Tibial nerve (tissue), 4 donors: ENCODE results near the gene PCSK1. TPM values are rescaled to one million over a fixed set of nuclear protein-coding genes. Genes with fewer than 3 reads are reported as not detected.
"Not testable (repeated sequence)": the region's sequence is repeated elsewhere in the genome, so short reads cannot be mapped to it uniquely, and the experiment has no call there.

ENCODE experiments used
- DNase-seq, 2 donors: peaks; one replicate each; pipeline ENCODE4 v3.0.0-alpha.2; 2019; ENCODE audit warnings: low spot score in 2 of 2
- H3K27ac ChIP-seq, 4 donors: fragments of 200-600 bp; sonication (generic) in 3 of 4; one replicate each; pipeline ENCODE4 v1.5.1; 2017 to 2019; ENCODE audit warnings: mild to moderate bottlenecking in 1 of 4
- H3K27me3 ChIP-seq, 2 donors: fragments of 200-600 bp; sonication (generic) in 1 of 2; one replicate each; pipeline versions ENCODE4 v1.5.1 to v1.6.0; 2017 to 2019
- H3K36me3 ChIP-seq, 3 donors: fragments of 200-600 bp; sonication (generic); one replicate each; pipeline ENCODE4 v1.5.1; 2018 to 2019
- H3K4me1 ChIP-seq, 4 donors: fragments of 200-600 bp; sonication (generic) in 3 of 4; one replicate each; pipeline ENCODE4 v1.5.1; 2017 to 2019
- H3K4me3 ChIP-seq, 4 donors: fragments of 200-600 bp; sonication (generic) in 3 of 4; one replicate each; pipeline ENCODE4 v1.5.1; 2017 to 2019; ENCODE audit warnings: mild to moderate bottlenecking in 1 of 4, moderate library complexity in 1 of 4
- H3K9me3 ChIP-seq, 4 donors: fragments of 200-600 bp; sonication (generic) in 3 of 4; one replicate each; pipeline ENCODE4 v1.5.1; 2017 to 2019
- EP300 ChIP-seq, 2 donors: sonication (generic); formaldehyde crosslinking; IDR thresholded peaks; one replicate each; pipeline ENCODE4 v1.6.1; 2017; ENCODE audit warnings: antibody characterized with exemption in 2 of 2, mild to moderate bottlenecking in 1 of 2
- POLR2A ChIP-seq, 2 donors: fragments of 450-650 bp; IDR thresholded peaks; one replicate each; pipeline ENCODE4 v1.6.1; 2017; ENCODE audit warnings: antibody characterized with exemption in 2 of 2, mild to moderate bottlenecking in 2 of 2, moderate library complexity in 2 of 2
- WGBS, 2 donors: methylation state at CpG; one replicate each; pipeline ENCODE4 v1.1.5; 2018; 5-methylcytosine and 5-hydroxymethylcytosine counted together
- total RNA-seq, 4 donors: library from RNA; depleted of rRNA; stranded (reverse); fragments of >200 nt; gene quantifications; one replicate each; pipeline ENCODE4 v1.1.0, GENCODE V29; 2016
- TF ChIP-seq, protein P1 (sequence below), 5 experiments: fragments of 200-600 bp in 3 of 5; fragments of 450-650 bp in 2 of 5; sonication (generic) in 3 of 5; IDR thresholded peaks; one replicate each; pipeline ENCODE4 v1.5.1; 2016 to 2019; ENCODE audit warnings: antibody characterized with exemption in 5 of 5, mild to moderate bottlenecking in 3 of 5, moderate library complexity in 2 of 5

The PCSK1 gene
- total RNA-seq, 4 donors from 2014 or later: 0.22 to 8.1 (median 0.70) TPM

- H3K27ac ChIP-seq: no peak overlapping the region
- no peak for DNase-seq
- no peak overlapping the region for H3K4me3 ChIP-seq
- H3K36me3 ChIP-seq: no peaks in the 10 kb centered on the region
- H3K4me1 ChIP-seq: no peaks in the 10 kb centered on the region
- no peaks in the 10 kb centered on the region for H3K27me3 ChIP-seq
- no peaks in the 10 kb centered on the region for H3K9me3 ChIP-seq
- TF ChIP-seq POLR2A (IDR thresholded peaks at IDR 0.05): no peak
- no peak for TF ChIP-seq EP300 (IDR thresholded peaks at IDR 0.05)
- TF ChIP-seq, protein P1, sequence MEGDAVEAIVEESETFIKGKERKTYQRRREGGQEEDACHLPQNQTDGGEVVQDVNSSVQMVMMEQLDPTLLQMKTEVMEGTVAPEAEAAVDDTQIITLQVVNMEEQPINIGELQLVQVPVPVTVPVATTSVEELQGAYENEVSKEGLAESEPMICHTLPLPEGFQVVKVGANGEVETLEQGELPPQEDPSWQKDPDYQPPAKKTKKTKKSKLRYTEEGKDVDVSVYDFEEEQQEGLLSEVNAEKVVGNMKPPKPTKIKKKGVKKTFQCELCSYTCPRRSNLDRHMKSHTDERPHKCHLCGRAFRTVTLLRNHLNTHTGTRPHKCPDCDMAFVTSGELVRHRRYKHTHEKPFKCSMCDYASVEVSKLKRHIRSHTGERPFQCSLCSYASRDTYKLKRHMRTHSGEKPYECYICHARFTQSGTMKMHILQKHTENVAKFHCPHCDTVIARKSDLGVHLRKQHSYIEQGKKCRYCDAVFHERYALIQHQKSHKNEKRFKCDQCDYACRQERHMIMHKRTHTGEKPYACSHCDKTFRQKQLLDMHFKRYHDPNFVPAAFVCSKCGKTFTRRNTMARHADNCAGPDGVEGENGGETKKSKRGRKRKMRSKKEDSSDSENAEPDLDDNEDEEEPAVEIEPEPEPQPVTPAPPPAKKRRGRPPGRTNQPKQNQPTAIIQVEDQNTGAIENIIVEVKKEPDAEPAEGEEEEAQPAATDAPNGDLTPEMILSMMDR (IDR thresholded peaks at IDR 0.05): no peak
- WGBS, 2 donors: 91 to 93% methylated on average over 3 of the region's 3 CpGs
Observed at GRCh38 chr5:96404191-96404867, 28.7 kb downstream of the PCSK1 start.

- Histone ChIP-seq H3K4me1 (no peaks in the 10 kb centered on the region), H3K27me3 (no peaks in the 10 kb centered on the region), H3K4me3 (no peak overlapping the region), H3K36me3 (no peaks in the 10 kb centered on the region), H3K27ac (no peak overlapping the region), H3K9me3 (no peaks in the 10 kb centered on the region)
- WGBS, 2 donors: 63 to 76% methylated on average over 6 of the region's 6 CpGs
- no peak for DNase-seq
- TF ChIP-seq, protein P1 (IDR thresholded peaks at IDR 0.05): no peak
- no peak for TF ChIP-seq EP300 (IDR thresholded peaks at IDR 0.05)
- TF ChIP-seq POLR2A (IDR thresholded peaks at IDR 0.05): no peak
Observed at GRCh38 chr5:96402500-96402899, 30.5 kb downstream of the PCSK1 start.

DNA sequence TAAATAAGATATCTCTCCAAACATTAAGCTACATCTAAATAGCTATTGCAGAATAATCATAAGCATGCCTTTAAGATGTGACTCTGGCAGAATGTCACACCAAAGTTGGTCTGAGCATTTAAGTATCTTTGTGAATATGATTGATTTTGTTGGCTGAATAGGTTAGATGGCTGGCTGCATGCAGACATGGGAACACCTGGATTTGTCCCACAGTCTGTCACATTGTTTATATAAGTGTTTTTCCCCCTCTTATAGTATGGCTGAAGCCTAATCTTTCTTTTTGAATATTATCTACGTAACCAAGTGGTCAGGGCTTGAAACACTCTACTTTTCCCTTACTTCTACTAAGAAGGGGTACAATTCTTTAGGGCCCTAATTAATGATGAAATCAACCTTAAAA lies 36.2 kb downstream of the PCSK1 start:
- TF ChIP-seq POLR2A (IDR thresholded peaks at IDR 0.05) (no peak), EP300 (IDR thresholded peaks at IDR 0.05) (no peak)
- TF ChIP-seq, protein P1 (IDR thresholded peaks at IDR 0.05): no peak
- H3K27me3 ChIP-seq: no peaks in the 10 kb centered on the region
- WGBS, 2 donors: 86 to 92% methylated on average over 1 of the region's 1 CpG
- H3K4me3 ChIP-seq: no peak overlapping the region
- H3K9me3 ChIP-seq: no peaks in the 10 kb centered on the region
- no peak overlapping the region for H3K27ac ChIP-seq
- DNase-seq: no peak
- H3K4me1 ChIP-seq: no peaks in the 10 kb centered on the region
- H3K36me3 ChIP-seq: no peaks in the 10 kb centered on the region

DNA sequence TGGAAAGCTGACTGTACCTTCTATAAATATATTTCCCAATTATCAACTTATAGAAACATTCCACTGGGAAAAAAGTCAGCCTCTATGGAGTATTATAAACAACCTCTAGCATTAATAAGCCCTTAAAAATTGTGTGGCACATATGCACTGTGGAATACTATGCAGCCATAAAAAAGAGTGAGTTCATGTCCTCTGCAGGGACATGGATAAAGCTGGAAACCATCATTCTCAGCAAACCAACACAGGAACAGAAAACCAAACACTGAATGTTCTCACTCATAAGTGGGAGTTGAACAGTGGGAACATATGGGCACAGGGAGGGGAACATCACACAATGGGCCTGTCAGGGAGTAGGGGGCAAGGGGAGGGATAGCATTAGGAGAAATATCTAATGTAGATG lies 37.8 kb downstream of the PCSK1 start:
- H3K4me1 ChIP-seq, H3K4me3 ChIP-seq, H3K36me3 ChIP-seq, H3K27me3 ChIP-seq, H3K27ac ChIP-seq, H3K9me3 ChIP-seq, DNase-seq: not testable (repeated sequence)

GRCh38 chr5:96391921-96392320 lies 41.1 kb downstream of the PCSK1 start:
- DNase-seq: no peak
- 65 to 80% methylated on average over 2 of the region's 2 CpGs for WGBS, 2 donors
- no peaks in the 10 kb centered on the region for H3K36me3 ChIP-seq
- no peaks in the 10 kb centered on the region for H3K27me3 ChIP-seq
- no peak overlapping the region for H3K4me3 ChIP-seq
- TF ChIP-seq, protein P1 (IDR thresholded peaks at IDR 0.05): no peak
- TF ChIP-seq POLR2A (IDR thresholded peaks at IDR 0.05) (no peak), EP300 (IDR thresholded peaks at IDR 0.05) (no peak)
- no peaks in the 10 kb centered on the region for H3K4me1 ChIP-seq
- H3K9me3 ChIP-seq: no peaks in the 10 kb centered on the region
- H3K27ac ChIP-seq: peak overlapping the region in 1 of 4 donors; percentile 53

- Histone ChIP-seq H3K4me1 (no peaks in the 10 kb centered on the region), H3K4me3 (no peak overlapping the region), H3K9me3 (no peaks in the 10 kb centered on the region), H3K27ac (no peak overlapping the region), H3K27me3 (no peaks in the 10 kb centered on the region), H3K36me3 (no peaks in the 10 kb centered on the region)
- no peak for TF ChIP-seq EP300 (IDR thresholded peaks at IDR 0.05)
- no peak for TF ChIP-seq POLR2A (IDR thresholded peaks at IDR 0.05)
- TF ChIP-seq, protein P1 (IDR thresholded peaks at IDR 0.05): no peak
- no peak for DNase-seq
- 51 to 84% methylated on average over 3 of the region's 3 CpGs for WGBS, 2 donors
Observed at GRCh38 chr5:96388176-96388575, 44.9 kb downstream of the PCSK1 start.
